Colonic mucosa (tissue), 4 donors: ENCODE data around the gene CACNA1A. TPM values are rescaled to one million over a fixed set of nuclear protein-coding genes. Genes with fewer than 3 reads are reported as not detected.
A peak's percentile ranks its signal among the peaks of the same experiment; 100 is the strongest.
"Not testable (repeated sequence)": the region's sequence is repeated elsewhere in the genome, so short reads cannot be mapped to it uniquely, and the experiment has no call there.

Experiments
- DNase-seq: peaks from one replicate; pipeline ENCODE4 v3.0.0-alpha.2; 2020
- H3K27ac ChIP-seq: fragments of 200-600 bp; one replicate; pipeline ENCODE4 v1.8.0; 2021
- H3K27me3 ChIP-seq: fragments of 200-600 bp; one replicate; pipeline ENCODE4 v1.8.0; 2021
- H3K36me3 ChIP-seq: fragments of 200-600 bp; one replicate; pipeline ENCODE4 v1.8.0; 2021
- H3K4me1 ChIP-seq: fragments of 200-600 bp; one replicate; pipeline ENCODE4 v1.8.0; 2021; ENCODE audit warnings: mild to moderate bottlenecking
- H3K4me3 ChIP-seq: fragments of 200-600 bp; one replicate; pipeline ENCODE4 v1.8.0; 2021
- H3K9ac ChIP-seq, 2 donors: one replicate each; pipeline ENCODE4 v1.7.0; 2013; ENCODE audit warnings: control low read depth in 2 of 2, low read depth in 2 of 2, low read length in 2 of 2
- H3K9me3 ChIP-seq: fragments of 200-600 bp; one replicate; pipeline ENCODE4 v1.8.0; 2021
- intact Hi-C: fragments of 100-400 bp; cut with DNase I; formaldehyde crosslinking; loops from one replicate; pipeline ENCODE4 v1.14.1; 2022
- total RNA-seq, 2 donors: library from RNA; stranded (reverse); fragmentation: NEBNext Ultra II Directional in 1 of 2; extraction: Animal tissue kit (Norgen Biotek cat#: 25700) in 1 of 2; gene quantifications; one replicate each; pipeline ENCODE4 v1.2.1, GENCODE V29; 2021
- TF ChIP-seq, protein P1 (sequence below): fragments of 200-600 bp; IDR thresholded peaks from one replicate; pipeline ENCODE4 v1.8.0; 2022; ENCODE audit warnings: antibody characterized with exemption, mild to moderate bottlenecking
- donor health status: healthy.
- donor health status: DM: no; HTN: no; CAD: no.
- donor health status: DM: no; HTN: no; CAD: no.

Gene CACNA1A
- total RNA-seq, 2 donors from 2014 or later = 4.9 to 6.1 TPM

DNA sequence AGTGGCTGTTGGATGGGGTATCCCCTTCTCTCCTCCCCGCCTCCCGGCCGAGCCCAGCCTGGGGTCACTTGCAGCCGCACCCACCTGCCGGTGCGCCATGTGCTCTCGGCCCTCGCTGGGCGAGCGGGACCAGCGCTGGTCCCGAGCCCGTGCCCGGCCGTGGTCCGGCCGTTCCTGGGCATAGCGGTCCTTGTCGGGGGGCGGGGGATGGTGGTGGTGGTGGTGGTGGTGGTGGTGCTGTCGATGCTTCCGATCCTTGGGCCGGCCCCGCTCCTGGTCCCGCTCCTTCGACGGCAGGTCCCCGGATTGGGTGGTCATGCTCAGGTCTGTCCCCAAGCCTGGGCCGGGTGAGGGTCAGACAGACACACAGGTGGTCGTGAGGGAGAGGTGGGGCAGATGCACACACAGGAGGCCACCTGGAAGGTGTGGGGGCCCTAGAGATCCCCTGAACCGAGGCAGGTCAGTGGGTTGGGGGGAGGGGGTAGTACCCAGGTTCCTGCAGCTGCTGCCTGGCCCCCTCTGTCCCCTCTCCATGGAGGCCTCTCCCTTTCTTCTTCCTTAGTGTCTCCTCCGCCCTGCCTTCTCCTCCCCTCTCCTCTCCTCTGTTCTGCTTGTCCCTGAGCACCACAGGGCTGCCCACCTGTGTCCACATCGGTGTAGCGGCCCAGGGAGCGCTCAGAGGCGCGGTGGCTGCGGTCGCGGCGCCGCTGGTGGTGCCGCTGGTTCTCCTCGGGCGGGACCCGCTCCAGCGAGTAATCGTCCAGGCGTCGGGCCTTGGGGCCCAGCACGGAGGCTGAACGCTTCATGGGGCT lies 297.4 kb downstream of the CACNA1A start:
- H3K27ac ChIP-seq = peak overlapping the region; percentile 36
- H3K36me3 ChIP-seq = no peaks in the 10 kb centered on the region

DNA sequence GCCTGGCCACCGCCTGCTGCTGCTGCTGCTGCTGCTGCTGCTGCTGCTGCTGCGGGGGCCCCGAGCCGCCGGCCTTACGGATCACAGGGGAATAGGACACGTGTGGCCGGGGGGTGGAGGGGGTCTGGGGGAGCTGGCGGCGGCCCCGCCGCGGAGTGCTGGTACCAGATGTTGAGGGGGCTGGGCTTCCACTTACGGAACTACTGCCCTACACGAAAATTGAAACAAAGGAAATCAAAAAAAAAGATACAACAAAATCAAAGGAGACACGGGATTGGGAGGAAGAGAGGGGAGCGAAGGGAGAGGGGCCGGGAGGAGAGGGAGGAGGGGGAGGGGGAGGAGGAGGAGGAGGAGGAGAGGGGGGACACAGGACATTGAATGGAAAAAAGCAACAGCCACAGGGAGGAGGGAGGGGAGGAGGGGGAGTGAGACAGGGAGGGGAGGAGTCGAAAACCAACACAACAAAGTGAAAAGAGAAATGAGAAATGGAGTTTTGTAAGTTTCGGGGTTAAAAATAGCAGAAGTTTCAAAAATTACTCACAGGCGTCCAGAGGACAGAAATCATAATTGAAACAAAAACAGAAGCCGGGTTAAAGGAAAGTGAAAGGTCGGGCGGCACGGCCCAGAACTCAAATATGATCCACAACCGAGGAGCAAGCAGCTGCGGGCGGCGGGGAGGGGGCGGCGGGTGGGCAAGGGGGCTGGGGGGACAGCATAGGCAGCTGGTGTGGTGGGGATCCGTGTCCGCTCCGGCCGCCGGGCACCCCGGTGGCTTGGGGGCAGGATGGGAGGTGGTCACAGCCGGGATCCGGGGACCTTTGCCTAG lies 298.2 kb downstream of the CACNA1A start:
- no peaks in the 10 kb centered on the region for H3K4me1 ChIP-seq
- TF ChIP-seq, protein P1, sequence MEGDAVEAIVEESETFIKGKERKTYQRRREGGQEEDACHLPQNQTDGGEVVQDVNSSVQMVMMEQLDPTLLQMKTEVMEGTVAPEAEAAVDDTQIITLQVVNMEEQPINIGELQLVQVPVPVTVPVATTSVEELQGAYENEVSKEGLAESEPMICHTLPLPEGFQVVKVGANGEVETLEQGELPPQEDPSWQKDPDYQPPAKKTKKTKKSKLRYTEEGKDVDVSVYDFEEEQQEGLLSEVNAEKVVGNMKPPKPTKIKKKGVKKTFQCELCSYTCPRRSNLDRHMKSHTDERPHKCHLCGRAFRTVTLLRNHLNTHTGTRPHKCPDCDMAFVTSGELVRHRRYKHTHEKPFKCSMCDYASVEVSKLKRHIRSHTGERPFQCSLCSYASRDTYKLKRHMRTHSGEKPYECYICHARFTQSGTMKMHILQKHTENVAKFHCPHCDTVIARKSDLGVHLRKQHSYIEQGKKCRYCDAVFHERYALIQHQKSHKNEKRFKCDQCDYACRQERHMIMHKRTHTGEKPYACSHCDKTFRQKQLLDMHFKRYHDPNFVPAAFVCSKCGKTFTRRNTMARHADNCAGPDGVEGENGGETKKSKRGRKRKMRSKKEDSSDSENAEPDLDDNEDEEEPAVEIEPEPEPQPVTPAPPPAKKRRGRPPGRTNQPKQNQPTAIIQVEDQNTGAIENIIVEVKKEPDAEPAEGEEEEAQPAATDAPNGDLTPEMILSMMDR = no peak
- H3K36me3 ChIP-seq = no peaks in the 10 kb centered on the region
- peak overlapping the region in 1 of 2 donors; percentile 60 for H3K9ac ChIP-seq
- no peaks in the 10 kb centered on the region for H3K9me3 ChIP-seq
- peak overlapping the region; percentile 36 for H3K27ac ChIP-seq
- H3K4me3 ChIP-seq = peak overlapping the region; percentile 30
- intact Hi-C loops = no loop called here
- DNase-seq = peak; percentile 57
- no peaks in the 10 kb centered on the region for H3K27me3 ChIP-seq

More for the DNA sequence above, 297.4 kb downstream of the CACNA1A start:
- no peaks in the 10 kb centered on the region for H3K27me3 ChIP-seq
- DNase-seq = no peak
- H3K4me3 ChIP-seq = peak overlapping the region; percentile 26
- TF ChIP-seq, protein P1 = no peak
- no peaks in the 10 kb centered on the region for H3K4me1 ChIP-seq
- H3K9ac ChIP-seq = peak overlapping the region in 1 of 2 donors; percentile 60
- no peaks in the 10 kb centered on the region for H3K9me3 ChIP-seq
- intact Hi-C loops = no loop called here

DNA sequence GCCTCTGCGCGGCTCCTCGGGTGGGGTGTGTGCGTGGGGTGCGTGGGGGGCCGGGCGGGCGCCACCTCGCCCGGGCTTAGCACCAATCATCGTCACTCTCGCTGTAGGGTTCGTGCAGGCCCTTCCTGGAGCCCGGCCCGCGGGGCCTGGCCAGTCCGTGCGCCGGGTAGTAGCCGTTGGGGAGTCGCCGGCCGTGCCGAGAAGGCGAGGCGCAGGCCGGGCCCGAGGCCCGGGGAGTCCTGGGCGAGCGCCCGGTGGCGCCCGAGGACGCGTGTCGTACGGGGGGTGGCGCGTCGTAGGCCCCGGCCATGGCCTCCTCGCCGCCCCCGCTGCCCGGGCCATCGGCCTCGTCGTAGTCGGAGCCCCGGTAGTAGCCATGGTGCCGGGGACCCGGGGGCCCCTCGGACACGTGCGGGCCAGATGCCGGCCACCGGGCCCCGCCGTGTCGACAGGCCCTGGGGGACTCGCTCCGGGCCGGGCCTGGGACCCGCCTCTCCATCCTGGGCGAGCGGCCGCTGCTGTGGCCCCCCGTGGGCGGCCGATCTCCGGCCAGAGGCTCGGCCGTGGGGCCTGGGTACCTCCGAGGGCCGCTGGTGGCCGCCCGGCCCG lies 298.9 kb downstream of the CACNA1A start:
- peak overlapping the region; percentile 30 for H3K4me3 ChIP-seq
- no peaks in the 10 kb centered on the region for H3K36me3 ChIP-seq
- intact Hi-C loops = no loop called here
- DNase-seq = no peak
- peak overlapping the region in 1 of 2 donors; percentile 60 for H3K9ac ChIP-seq
- H3K4me1 ChIP-seq = no peaks in the 10 kb centered on the region
- H3K27me3 ChIP-seq = no peaks in the 10 kb centered on the region
- no peak overlapping the region for H3K27ac ChIP-seq
- TF ChIP-seq, protein P1 = no peak
- no peaks in the 10 kb centered on the region for H3K9me3 ChIP-seq

DNA sequence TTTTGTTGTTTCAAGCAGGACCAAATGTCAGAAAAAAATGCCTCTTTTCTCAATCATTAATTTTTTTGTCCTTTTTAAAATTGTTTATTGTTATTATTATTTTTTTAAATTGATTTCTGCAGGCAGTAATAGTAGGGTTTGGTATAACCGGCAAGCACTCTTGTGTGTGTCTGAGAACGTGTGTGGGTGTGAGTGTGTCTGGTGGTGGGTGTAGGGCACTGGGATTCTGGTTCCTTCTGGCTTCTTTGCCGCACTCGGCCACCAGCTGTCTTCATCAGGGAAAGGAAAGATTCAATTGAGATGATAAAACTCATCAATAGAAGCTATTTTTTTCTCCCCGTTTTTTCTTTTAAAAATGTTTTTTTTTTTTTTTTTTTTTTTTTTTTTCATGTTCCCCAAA lies 299.7 kb downstream of the CACNA1A start:
- no peak for DNase-seq
- Histone ChIP-seq H3K9me3 (no peaks in the 10 kb centered on the region), H3K4me3 (no peak overlapping the region), H3K4me1 (no peaks in the 10 kb centered on the region), H3K27me3 (no peaks in the 10 kb centered on the region), H3K36me3 (no peaks in the 10 kb centered on the region), H3K27ac (no peak overlapping the region), H3K9ac (no peak overlapping the region)
- TF ChIP-seq, protein P1 = no peak
- intact Hi-C loops = no loop called here

DNA sequence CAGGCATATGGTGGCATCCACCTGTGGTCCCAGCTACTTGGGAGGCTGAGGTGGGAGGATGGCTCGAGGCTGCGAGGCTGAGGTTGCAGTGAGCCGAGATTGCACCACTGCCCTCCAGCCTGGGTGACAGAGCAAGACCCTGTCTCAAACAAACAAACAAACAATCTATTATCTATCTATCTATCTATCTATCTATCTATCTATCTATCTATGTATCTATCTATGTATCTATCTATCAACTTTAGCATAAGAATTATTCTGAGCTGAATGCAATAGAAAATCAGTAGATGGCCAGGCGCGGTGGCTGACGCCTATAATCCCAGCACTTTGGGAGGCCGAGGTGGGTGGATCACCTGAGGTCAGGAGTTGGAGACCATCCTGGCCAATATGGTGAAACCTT lies 304.2 kb downstream of the CACNA1A start:
- H3K9me3 ChIP-seq, DNase-seq, intact Hi-C loops, H3K9ac ChIP-seq, H3K27me3 ChIP-seq, H3K27ac ChIP-seq, H3K4me1 ChIP-seq, H3K4me3 ChIP-seq, H3K36me3 ChIP-seq: not testable (repeated sequence)
